ENCODE results near the gene GSG1L2. TPM values are rescaled to one million over a fixed set of nuclear protein-coding genes. Genes with fewer than 3 reads are reported as not detected.

Gene GSG1L2
- total RNA-seq, 1 experiment from 2014 or later = not detected

- no peaks in the 10 kb centered on the region for H3K27me3 ChIP-seq (ENCODE audit: control insufficient read depth, insufficient read depth, low read length)
- ChIA-PET POLR2A (no interaction called here), CTCF (no interaction called here)
- no peak overlapping the region for H3K4me3 ChIP-seq (ENCODE audit: low read depth in 2 of 2, low read length in 2 of 2)
- ATAC-seq (no peak), DNase-seq (ENCODE audit: low read depth, low spot score) (no peak)
- in situ Hi-C loops (cut with HindIII; ENCODE audit: low pct_unique_long_range_greater_than_20kb, low sequenced_read_pairs) = no loop called here
- intact Hi-C loops (cut with micrococcal nuclease; ENCODE audit: unreplicated experiment) = no loop called here
- BruUV-seq (replicated peaks) = no TSS peak
- no peaks in the 10 kb centered on the region for H3K9me3 ChIP-seq (ENCODE audit: control insufficient read depth, insufficient read depth, low read depth, low read length)
- H3K36me3 ChIP-seq (ENCODE audit: control insufficient read depth, insufficient read depth, low read length) = no peaks in the 10 kb centered on the region
- no peak overlapping the region for H3K27ac ChIP-seq (ENCODE audit: low read length)
- no peaks in the 10 kb centered on the region for H3K4me1 ChIP-seq (ENCODE audit: control insufficient read depth, insufficient read depth, low read length)
- TF ChIP-seq POLR2AphosphoS5 (IDR thresholded peaks at IDR 0.05; ENCODE audit: low read depth, low read length) = no peak
- TF ChIP-seq CTCF (IDR thresholded peaks at IDR 0.05) = no peak
- TF ChIP-seq REST (IDR thresholded peaks at IDR 0.05; ENCODE audit: insufficient read depth in 1 of 2, low read depth in 2 of 2, low read length in 1 of 2) = no peak
- no peak for TF ChIP-seq SIN3A (IDR thresholded peaks at IDR 0.05; ENCODE audit: borderline replicate concordance, insufficient read depth, low read depth, low read length)
- no peak for TF ChIP-seq TCF7L2 (IDR thresholded peaks at IDR 0.05; ENCODE audit: low read depth, low read length)
These were observed 11.6 kb downstream of the GSG1L2 start for GRCh38 chr17:9810100-9810949.

- H3K4me1 ChIP-seq (ENCODE audit: control insufficient read depth, insufficient read depth, low read length) = no peaks in the 10 kb centered on the region
- H3K27me3 ChIP-seq (ENCODE audit: control insufficient read depth, insufficient read depth, low read length) = no peaks in the 10 kb centered on the region; the same call in 1 of the 2 replicates
- no peaks in the 10 kb centered on the region for H3K9me3 ChIP-seq (ENCODE audit: control insufficient read depth, insufficient read depth, low read depth, low read length)
- BruUV-seq (replicated peaks) = no TSS peak
- ChIA-PET POLR2A (no interaction called here), CTCF (no interaction called here)
- no peak for ATAC-seq
- no peak overlapping the region for H3K4me3 ChIP-seq (ENCODE audit: low read depth in 2 of 2, low read length in 2 of 2)
- no peak overlapping the region for H3K27ac ChIP-seq (ENCODE audit: low read length)
- DNase-seq (ENCODE audit: low read depth, low spot score) = no peak
- in situ Hi-C loops (cut with HindIII; ENCODE audit: low pct_unique_long_range_greater_than_20kb, low sequenced_read_pairs) (no loop called here), intact Hi-C loops (cut with micrococcal nuclease; ENCODE audit: unreplicated experiment) (no loop called here)
- no peaks in the 10 kb centered on the region for H3K36me3 ChIP-seq (ENCODE audit: control insufficient read depth, insufficient read depth, low read length)
- TF ChIP-seq SIN3A (IDR thresholded peaks at IDR 0.05; ENCODE audit: borderline replicate concordance, insufficient read depth, low read depth, low read length) = no peak
- no peak for TF ChIP-seq TCF7L2 (IDR thresholded peaks at IDR 0.05; ENCODE audit: low read depth, low read length)
- no peak for TF ChIP-seq REST (IDR thresholded peaks at IDR 0.05; ENCODE audit: insufficient read depth in 1 of 2, low read depth in 2 of 2, low read length in 1 of 2)
- no peak for TF ChIP-seq CTCF (IDR thresholded peaks at IDR 0.05)
- no peak for TF ChIP-seq POLR2AphosphoS5 (IDR thresholded peaks at IDR 0.05; ENCODE audit: low read depth, low read length)
These were observed 12.5 kb downstream of the GSG1L2 start for GRCh38 chr17:9809409-9809808.

All from Panc1 (cell line).